HG03103 (cell line): Measurements from ENCODE around the gene TCF12.

Experiments
- ATAC-seq: cut with Tn5 transposase; IDR thresholded peaks from one replicate; pipeline ENCODE4 v1.9.1; 2021; ENCODE audit warnings: low read depth; ENCODE audit not compliant: unreplicated experiment

The TCF12 gene

GRCh38 chr15:57323806-57324589 lies 405.6 kb downstream of the TCF12 start:
- ATAC-seq: no peak

GRCh38 chr15:57324590-57324890 lies 406.1 kb downstream of the TCF12 start:
- no peak for ATAC-seq

- ATAC-seq: no peak
These were observed 406.7 kb downstream of the TCF12 start for GRCh38 chr15:57324944-57325679.

GRCh38 chr15:57326196-57326595 lies 407.8 kb downstream of the TCF12 start:
- no peak for ATAC-seq

GRCh38 chr15:57327985-57328471 lies 409.6 kb downstream of the TCF12 start:
- no peak for ATAC-seq

- ATAC-seq: no peak
These were observed 410.0 kb downstream of the TCF12 start for GRCh38 chr15:57328479-57328878.

GRCh38 chr15:57328897-57329296 lies 410.5 kb downstream of the TCF12 start:
- no peak for ATAC-seq

- no peak for ATAC-seq
These were observed 411.3 kb downstream of the TCF12 start for GRCh38 chr15:57329582-57330367.

- no peak for ATAC-seq
These were observed 412.3 kb downstream of the TCF12 start for GRCh38 chr15:57330619-57331340.

GRCh38 chr15:57332326-57332725 lies 413.9 kb downstream of the TCF12 start:
- ATAC-seq: no peak

- no peak for ATAC-seq
These were observed 415.0 kb downstream of the TCF12 start for GRCh38 chr15:57333487-57333886.

GRCh38 chr15:57334257-57334656 lies 415.8 kb downstream of the TCF12 start:
- no peak for ATAC-seq

GRCh38 chr15:57335293-57335715 lies 416.9 kb downstream of the TCF12 start:
- ATAC-seq: no peak

GRCh38 chr15:57335719-57336118 lies 417.3 kb downstream of the TCF12 start:
- no peak for ATAC-seq

- no peak for ATAC-seq
These were observed 419.5 kb downstream of the TCF12 start for GRCh38 chr15:57337868-57338411.

GRCh38 chr15:57339321-57339720 lies 420.9 kb downstream of the TCF12 start:
- ATAC-seq: no peak
